HuH-7.5 (cell line): ENCODE measurements around the gene SERPINB6.
"Not testable (repeated sequence)": the region's sequence is repeated elsewhere in the genome, so short reads cannot be mapped to it uniquely, and the experiment has no call there.

Source experiments
- DNase-seq: peaks from one replicate; pipeline ENCODE4 v3.0.0; 2011; ENCODE audit warnings: low spot score

The SERPINB6 gene

DNA sequence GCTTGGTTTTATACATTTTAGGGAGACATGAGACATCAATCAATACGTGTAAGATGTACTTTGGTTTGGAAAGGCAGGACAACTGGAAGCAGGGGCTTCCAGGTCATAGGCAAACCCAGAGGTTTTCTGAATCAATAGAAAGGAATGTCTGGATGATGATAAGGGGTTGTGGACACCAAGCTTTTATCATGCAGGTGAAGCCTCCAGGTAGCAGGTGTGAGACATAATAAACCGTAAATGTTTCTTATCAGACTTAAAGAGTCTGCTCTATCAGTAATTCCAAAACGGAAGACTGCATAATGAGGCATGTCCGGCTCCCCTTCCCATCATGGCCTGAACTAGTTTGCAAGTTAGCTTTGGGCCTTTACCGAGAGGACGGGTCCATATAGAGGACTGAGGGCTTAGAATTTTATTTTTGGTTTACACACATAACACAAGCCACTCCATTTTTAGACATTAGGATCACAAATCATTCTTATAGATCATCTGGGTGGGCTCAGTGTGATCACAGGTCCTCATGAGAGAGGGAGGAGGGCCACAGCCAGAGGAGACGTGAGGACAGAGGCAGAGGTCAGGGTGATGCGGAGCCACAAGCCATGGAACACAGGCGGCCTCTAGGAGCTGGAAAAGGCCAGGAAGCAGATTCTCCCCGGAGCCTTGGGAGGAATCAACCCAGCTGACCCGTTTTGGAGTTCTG is 57.6 kb downstream of the SERPINB6 start:
- DNase-seq: no peak

DNA sequence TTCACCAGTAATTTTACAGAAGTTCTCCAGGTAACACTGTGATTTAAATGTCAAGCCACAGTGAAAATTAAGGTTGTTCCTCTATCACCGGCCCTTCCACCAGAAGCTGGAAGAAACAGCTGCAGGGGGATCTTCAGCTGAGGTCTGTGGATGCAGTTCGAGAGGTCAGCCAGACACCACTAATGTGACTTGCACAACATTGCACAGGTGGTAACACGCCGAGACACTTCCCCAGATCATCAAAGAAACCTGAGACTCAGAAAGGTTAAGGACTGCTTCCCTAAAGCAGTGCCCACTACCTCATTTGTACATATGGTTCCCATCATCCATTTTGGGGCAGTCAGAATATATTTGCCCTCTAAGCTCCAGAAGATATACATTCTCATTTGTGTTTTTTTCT is 60.2 kb downstream of the SERPINB6 start:
- no peak for DNase-seq

DNA sequence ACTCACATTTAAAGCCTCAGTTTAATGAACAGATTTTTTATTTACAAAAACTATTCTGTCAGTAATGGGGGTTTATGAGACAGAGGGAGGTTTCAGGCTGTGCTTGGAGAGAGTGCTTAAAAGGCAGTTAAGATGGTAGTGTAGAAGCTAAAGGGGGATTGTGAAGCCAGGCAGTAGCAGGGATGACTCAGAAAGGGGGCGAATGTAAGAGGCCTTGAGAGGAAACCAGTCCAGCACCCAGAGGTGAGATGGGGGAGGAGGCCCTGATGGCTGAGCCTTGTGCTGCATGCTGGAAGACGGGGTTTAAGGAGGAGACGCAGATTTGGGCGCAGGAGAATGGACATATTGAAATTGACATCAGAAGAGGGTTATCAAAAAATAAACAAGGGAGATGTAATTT is 61.6 kb downstream of the SERPINB6 start:
- DNase-seq: no peak

DNA sequence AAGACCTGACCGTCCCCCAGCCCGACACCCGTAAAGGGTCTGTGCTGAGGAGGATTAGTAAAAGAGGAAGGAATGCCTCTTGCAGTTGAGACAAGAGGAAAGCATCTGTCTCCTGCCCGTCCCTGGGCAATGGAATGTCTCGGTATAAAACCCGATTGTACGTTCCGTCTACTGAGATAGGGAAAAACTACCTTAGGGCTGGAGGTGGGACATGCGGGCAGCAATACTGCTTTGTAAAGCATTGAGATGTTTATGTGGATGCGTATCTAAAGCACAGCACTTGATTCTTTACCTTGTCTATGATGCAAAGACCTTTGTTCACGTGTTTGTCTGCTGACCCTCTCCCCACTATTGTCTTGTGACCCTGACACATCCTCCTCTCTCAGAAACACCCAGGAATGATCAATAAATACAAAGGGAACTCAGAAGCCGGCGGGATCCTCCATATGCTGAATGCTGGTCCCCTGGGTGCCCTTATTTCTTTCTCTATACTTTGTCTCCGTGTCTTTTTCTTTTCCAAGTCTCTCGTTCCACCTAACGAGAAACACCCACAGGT is 62.2 kb downstream of the SERPINB6 start:
- DNase-seq: not testable (repeated sequence)

DNA sequence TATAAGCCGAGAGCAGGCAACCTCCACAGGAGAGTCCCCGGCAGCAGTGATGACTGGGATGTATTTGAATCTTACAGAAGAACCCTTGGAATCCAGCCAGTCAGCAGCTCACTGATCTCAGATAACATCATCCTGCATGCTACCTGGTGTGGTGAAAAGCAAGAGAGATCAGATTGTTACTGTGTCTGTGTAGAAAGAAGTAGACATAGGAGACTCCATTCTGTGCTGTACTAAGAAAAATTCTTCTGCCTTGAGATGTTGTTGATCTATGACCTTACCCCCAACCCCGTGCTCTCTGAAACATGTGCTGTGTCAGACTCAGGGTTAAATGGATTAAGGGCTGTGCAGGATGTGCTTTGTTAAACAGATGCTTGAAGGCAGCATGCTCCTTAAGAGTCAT is 62.9 kb downstream of the SERPINB6 start:
- DNase-seq: not testable (repeated sequence)

DNA sequence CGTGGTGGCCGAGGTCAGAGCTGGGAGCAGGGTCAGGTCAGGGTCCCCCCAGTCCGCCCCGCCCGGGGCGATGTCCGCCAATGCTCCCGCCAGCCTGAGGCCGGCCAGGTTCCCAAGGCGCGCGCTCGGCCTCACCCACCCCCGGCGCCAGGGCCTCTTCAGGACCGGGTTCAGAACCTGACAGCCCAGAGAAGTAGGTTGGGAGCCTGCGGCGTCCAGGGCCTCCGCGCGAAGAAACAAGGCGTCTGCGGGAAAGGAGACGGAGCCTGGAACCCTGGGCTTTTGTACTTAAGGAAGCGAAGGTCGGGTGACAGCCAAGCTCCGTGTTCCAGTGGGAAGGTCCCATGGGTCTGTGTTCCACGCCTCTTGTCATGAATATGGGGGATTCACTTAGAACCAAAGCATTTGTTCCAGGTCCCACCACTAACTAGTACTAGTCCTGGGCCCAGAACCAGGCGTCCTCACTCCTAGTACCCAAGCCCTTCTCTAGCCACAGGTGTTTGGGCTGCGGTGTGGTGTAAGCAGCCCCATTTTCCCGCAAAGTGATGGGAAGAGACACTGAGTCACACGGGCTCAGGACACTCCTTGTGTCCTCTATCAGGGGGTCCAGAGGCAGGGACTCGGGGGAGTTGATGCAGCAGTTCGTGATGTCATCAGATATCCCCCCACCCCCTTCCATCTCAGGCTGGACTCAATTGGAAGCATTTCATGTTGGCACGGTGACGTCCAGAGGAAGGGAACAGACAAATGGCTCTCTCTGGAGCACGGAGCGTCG is 67.8 kb downstream of the SERPINB6 start:
- DNase-seq: not testable (repeated sequence)

DNA sequence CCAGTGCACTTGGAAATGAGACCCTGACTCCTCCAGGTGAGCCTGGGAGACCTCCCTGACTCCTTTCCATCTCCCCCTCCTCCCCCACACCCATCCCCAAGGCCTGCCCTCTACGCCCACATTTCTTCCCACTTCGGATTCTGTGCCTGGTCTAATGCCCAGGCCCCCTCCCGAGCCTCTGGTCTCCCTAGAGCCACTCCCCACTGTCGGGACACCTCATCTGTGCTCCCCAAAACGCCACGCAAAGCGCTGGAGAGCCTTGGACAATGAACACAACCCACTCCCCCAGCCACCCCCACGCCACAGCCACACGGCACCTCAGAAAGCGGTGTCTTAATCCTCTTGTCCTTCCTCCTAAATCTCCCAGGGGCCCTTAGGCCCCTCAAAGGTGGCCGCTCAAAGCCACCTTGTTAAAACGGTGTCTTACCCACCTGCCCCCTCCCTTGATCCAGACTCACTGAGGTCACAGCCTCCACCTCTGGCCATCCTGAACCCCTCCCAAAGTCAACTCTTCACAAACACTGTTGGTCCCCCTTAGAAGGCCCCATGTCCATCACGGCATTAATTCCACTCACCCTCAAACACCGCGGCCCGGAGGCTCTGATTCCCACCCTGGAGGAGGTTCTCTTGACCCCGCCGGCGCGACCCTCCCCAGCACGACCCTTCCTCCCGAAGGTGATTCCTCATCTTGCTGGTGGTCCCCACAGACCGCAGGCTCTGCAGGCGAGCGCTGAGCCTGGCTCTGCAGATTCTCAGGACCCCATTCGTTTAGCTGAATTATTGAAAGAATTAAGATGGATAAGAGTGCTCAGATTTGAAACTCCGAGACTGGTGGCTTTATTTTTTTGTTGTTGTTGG is 69.5 kb downstream of the SERPINB6 start:
- not testable (repeated sequence) for DNase-seq

DNA sequence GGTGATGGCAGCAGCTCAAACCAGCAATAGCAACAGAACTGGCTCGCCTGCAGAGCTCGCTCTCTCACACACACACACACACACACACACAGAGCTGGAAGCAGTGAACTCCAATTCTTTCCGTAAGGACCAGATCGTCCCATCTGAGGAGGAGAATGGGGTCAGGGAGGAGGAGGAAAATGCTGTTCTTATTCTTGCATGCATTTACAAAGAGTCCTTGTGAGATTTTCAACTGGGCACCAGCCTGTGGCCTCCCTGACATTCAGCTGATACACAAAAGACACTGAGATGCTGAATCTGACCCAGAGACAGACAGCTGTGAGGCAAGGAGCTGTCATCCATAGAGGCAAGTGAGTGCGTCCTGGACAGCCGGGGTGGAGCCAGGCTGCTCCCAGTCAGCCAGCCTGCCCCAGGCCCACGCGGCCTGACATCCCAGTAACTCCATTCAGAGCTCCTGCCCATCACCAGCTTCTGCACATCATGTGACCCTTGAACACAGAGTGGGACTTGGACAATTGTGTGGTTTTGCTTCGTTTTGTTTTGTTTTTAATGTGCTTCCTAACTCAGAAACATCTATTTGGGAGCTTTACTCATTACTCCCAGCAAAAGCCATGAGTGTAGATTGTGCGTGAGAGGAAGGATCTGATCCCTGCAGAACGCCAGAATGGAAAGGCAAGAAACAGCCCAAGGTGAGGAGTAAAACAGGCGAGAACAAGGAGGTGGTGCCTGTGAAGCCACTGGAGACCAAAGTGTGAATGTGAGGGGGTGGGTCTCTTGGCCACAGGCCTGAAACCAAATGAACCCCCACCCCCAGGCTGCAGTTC is 70.3 kb downstream of the SERPINB6 start:
- no peak for DNase-seq

DNA sequence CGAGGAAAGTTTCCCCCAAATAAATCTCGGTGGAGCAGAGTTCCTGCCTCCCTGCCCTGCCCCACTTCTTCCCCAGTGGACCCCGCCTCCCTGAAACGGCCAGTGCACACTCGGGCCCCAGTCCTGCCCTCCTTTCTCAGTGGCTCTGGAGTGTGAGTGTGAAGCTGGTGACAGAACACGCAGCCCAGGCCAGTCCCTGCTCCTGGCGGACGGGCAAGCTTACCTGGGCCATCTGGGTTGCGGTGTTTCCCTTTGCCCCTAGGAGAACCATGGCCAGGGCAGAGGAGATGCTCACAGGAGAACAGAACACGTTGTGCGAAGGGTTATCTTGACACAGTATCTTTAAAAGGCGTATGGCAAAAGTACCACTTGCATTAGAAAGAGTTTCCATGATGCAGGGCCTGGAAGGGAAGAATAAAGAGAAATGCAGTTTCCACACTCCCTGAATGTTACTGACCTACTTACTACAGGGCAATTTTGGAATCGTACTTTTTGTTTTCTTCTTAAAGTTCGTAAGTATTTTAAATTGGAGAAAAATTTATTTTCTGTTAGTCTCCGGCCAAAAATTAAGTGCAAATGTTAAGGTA is 71.1 kb downstream of the SERPINB6 start:
- no peak for DNase-seq

DNA sequence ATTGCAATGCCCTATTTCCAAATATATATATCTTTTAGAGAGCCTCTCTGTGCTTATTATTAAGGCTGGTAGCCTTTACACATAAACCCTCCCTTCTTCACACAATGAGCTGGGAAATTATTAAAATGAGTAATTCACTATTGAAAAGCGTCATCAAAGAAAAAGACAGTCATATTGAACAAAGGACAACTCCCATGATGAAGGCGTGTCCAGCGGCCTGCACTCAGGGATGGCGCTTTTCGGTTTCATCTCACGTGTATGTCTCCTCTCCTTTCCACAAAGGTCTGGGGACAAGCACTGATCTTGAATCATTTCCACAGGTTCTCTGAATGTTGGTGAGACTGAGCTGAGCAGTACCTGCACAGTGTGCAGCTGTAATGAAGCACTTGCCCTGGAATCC is 71.8 kb downstream of the SERPINB6 start:
- no peak for DNase-seq
